ENCODE measurements around the gene MESP2.

- TF ChIP-seq GABPA (IDR thresholded peaks at IDR 0.05 in 1 of 2, conservative IDR thresholded peaks at IDR 0.05 in 1 of 2) = no peak
- TF ChIP-seq, protein P1, sequence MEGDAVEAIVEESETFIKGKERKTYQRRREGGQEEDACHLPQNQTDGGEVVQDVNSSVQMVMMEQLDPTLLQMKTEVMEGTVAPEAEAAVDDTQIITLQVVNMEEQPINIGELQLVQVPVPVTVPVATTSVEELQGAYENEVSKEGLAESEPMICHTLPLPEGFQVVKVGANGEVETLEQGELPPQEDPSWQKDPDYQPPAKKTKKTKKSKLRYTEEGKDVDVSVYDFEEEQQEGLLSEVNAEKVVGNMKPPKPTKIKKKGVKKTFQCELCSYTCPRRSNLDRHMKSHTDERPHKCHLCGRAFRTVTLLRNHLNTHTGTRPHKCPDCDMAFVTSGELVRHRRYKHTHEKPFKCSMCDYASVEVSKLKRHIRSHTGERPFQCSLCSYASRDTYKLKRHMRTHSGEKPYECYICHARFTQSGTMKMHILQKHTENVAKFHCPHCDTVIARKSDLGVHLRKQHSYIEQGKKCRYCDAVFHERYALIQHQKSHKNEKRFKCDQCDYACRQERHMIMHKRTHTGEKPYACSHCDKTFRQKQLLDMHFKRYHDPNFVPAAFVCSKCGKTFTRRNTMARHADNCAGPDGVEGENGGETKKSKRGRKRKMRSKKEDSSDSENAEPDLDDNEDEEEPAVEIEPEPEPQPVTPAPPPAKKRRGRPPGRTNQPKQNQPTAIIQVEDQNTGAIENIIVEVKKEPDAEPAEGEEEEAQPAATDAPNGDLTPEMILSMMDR (IDR thresholded peaks at IDR 0.05; ENCODE audit: low read depth, low read length, missing input control) = no peak
- TF ChIP-seq, protein P2, sequence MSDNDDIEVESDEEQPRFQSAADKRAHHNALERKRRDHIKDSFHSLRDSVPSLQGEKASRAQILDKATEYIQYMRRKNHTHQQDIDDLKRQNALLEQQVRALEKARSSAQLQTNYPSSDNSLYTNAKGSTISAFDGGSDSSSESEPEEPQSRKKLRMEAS (IDR thresholded peaks at IDR 0.05) = no peak
- TF ChIP-seq ATF3 (IDR thresholded peaks at IDR 0.05) = no peak
- no peak for TF ChIP-seq RAD21 (IDR thresholded peaks at IDR 0.05)
- no peak for TF ChIP-seq JUND (IDR thresholded peaks at IDR 0.05)
- TF ChIP-seq, protein P3, sequence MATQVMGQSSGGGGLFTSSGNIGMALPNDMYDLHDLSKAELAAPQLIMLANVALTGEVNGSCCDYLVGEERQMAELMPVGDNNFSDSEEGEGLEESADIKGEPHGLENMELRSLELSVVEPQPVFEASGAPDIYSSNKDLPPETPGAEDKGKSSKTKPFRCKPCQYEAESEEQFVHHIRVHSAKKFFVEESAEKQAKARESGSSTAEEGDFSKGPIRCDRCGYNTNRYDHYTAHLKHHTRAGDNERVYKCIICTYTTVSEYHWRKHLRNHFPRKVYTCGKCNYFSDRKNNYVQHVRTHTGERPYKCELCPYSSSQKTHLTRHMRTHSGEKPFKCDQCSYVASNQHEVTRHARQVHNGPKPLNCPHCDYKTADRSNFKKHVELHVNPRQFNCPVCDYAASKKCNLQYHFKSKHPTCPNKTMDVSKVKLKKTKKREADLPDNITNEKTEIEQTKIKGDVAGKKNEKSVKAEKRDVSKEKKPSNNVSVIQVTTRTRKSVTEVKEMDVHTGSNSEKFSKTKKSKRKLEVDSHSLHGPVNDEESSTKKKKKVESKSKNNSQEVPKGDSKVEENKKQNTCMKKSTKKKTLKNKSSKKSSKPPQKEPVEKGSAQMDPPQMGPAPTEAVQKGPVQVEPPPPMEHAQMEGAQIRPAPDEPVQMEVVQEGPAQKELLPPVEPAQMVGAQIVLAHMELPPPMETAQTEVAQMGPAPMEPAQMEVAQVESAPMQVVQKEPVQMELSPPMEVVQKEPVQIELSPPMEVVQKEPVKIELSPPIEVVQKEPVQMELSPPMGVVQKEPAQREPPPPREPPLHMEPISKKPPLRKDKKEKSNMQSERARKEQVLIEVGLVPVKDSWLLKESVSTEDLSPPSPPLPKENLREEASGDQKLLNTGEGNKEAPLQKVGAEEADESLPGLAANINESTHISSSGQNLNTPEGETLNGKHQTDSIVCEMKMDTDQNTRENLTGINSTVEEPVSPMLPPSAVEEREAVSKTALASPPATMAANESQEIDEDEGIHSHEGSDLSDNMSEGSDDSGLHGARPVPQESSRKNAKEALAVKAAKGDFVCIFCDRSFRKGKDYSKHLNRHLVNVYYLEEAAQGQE (IDR thresholded peaks at IDR 0.05) = no peak
Observed at GRCh38 chr15:89774492-89774891, 1.6 kb upstream of the MESP2 start.

Data from liver (tissue), 3 donors.